Measurements from ENCODE around the gene PRKD2.

GRCh38 chr19:46704379-46705076 is 12.4 kb downstream of the PRKD2 start:
- TF ChIP-seq EZH2 (IDR thresholded peaks at IDR 0.05) (no peak), POLR2AphosphoS5 (IDR thresholded peaks at IDR 0.05; ENCODE audit: borderline replicate concordance, low read depth, low read length) (no peak), FOXP2 (optimal IDR thresholded peaks at IDR 0.05; ENCODE audit: control extremely low read depth, extremely low read length, insufficient read depth) (no peak)
